HCT116 (cell line): ENCODE data around the gene APLN.

Source experiments
- EZH2 ChIP-seq: fragments of 200-600 bp; sonication (generic); IDR thresholded peaks from 2 replicates; pipeline ENCODE4 v1.6.1; 2017; ENCODE audit warnings: antibody characterized with exemption, mixed run types
- FOSL1 ChIP-seq: IDR thresholded peaks from 2 replicates; pipeline ENCODE4 v1.6.1; 2012; ENCODE audit warnings: low read depth
- POLR2A ChIP-seq: IDR thresholded peaks from 2 replicates; pipeline ENCODE4 v1.7.0; 2011; ENCODE audit warnings: borderline replicate concordance; ENCODE audit not compliant: insufficient read depth, insufficient read length; ENCODE audit errors: extremely low read depth
- REST ChIP-seq: IDR thresholded peaks from 2 replicates; pipeline ENCODE4 v1.6.1; 2012; ENCODE audit warnings: low read depth
- ZBTB33 ChIP-seq: IDR thresholded peaks from 2 replicates; pipeline ENCODE4 v1.6.1; 2011; ENCODE audit warnings: mild to moderate bottlenecking, low read length, moderate library complexity; ENCODE audit not compliant: insufficient replicate concordance; ENCODE audit errors: extremely low read depth
- TF ChIP-seq, protein P1 (sequence below), 3 experiments: fragments of 200-600 bp in 1 of 3; sonication (generic) in 1 of 3; IDR thresholded peaks in 2 of 3; conservative IDR thresholded peaks in 1 of 3; 2 replicates each; pipeline ENCODE4 v1.5.1; 2012 to 2017; ENCODE audit warnings: low read depth in 2 of 3, low read length in 2 of 3, antibody characterized with exemption in 1 of 3, borderline replicate concordance in 1 of 3, control low read depth in 1 of 3, mild to moderate bottlenecking in 1 of 3, mixed read lengths in 1 of 3, mixed run types in 1 of 3, moderate library complexity in 1 of 3; ENCODE audit not compliant: insufficient read depth in 1 of 3

- TF ChIP-seq ZBTB33: no peak
- TF ChIP-seq EZH2: no peak
- TF ChIP-seq, protein P1, sequence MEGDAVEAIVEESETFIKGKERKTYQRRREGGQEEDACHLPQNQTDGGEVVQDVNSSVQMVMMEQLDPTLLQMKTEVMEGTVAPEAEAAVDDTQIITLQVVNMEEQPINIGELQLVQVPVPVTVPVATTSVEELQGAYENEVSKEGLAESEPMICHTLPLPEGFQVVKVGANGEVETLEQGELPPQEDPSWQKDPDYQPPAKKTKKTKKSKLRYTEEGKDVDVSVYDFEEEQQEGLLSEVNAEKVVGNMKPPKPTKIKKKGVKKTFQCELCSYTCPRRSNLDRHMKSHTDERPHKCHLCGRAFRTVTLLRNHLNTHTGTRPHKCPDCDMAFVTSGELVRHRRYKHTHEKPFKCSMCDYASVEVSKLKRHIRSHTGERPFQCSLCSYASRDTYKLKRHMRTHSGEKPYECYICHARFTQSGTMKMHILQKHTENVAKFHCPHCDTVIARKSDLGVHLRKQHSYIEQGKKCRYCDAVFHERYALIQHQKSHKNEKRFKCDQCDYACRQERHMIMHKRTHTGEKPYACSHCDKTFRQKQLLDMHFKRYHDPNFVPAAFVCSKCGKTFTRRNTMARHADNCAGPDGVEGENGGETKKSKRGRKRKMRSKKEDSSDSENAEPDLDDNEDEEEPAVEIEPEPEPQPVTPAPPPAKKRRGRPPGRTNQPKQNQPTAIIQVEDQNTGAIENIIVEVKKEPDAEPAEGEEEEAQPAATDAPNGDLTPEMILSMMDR (IDR thresholded peaks at IDR 0.05 in 2 of 3, conservative IDR thresholded peaks at IDR 0.05 in 1 of 3; ENCODE audit: borderline replicate concordance in 1 of 3, insufficient read depth in 1 of 3, low read depth in 2 of 3, low read length in 2 of 3): no peak
- no peak for TF ChIP-seq REST
- no peak for TF ChIP-seq FOSL1
- no peak for TF ChIP-seq POLR2A
Observed at GRCh38 chrX:129612396-129612795, 42.4 kb downstream of the APLN start.
